ENCODE measurements around the gene UNKL. TPM values are rescaled to one million over a fixed set of nuclear protein-coding genes. Genes with fewer than 3 reads are reported as not detected.

Gene UNKL
- total and polyA plus RNA-seq, 2 of the 8 experiments (the other 6 are each of a cell fraction or from before 2014, with no cell fraction given), result 25.1 to 31.8 TPM

- no peak overlapping the region for H2BK12ac ChIP-seq (ENCODE audit: low read depth, low read length)
- no peak overlapping the region for H3K4me3 ChIP-seq (ENCODE audit: extremely low read depth in 1 of 4, insufficient read depth in 2 of 4, low read depth in 3 of 4, low read length in 4 of 4)
- no peaks in the 10 kb centered on the region for H3K4me1 ChIP-seq (replicated peaks in 1 of 4; ENCODE audit: control insufficient read depth in 3 of 4, insufficient read depth in 4 of 4, low read length in 3 of 4)
- H4K8ac ChIP-seq (ENCODE audit: extremely low read depth, insufficient read depth, low read length), result 0 out of 2 replicates have a peak overlapping the region, but pooled peaks have one; percentile 25
- no peak overlapping the region for H2AK5ac ChIP-seq (ENCODE audit: low read depth, low read length)
- H2AFZ ChIP-seq (ENCODE audit: low read length), result no peak overlapping the region
- CTCF ChIA-PET (ENCODE audit: partially characterized antibody), result interaction anchor here (1.1 to 4.0 kb wide), 3 partner anchors 14 to 40 kb away, joined by 3 to 18 read pairs (median 5); no protein-coding TSS in a partner anchor
- no peak overlapping the region for H2BK120ac ChIP-seq (replicated peaks; ENCODE audit: low read depth, low read length)
- no peak overlapping the region for H3K27ac ChIP-seq (ENCODE audit: low read depth, low read length)
- peaks cover 0 to 1% of the 10 kb centered on the region in 2 experiments for H4K20me1 ChIP-seq (replicated peaks in 1 of 2; ENCODE audit: control insufficient read depth in 1 of 2, insufficient read depth in 2 of 2, low read length in 2 of 2)
- no peak overlapping the region for H3K14ac ChIP-seq (ENCODE audit: insufficient read length)
- H3K9ac ChIP-seq (replicated peaks in 1 of 4; ENCODE audit: extremely low read depth in 1 of 4, low read depth in 3 of 4, low read length in 3 of 4), result no peak overlapping the region
- WGBS, 2 experiments (ENCODE audit: extremely low coverage in 1 of 2, insufficient coverage in 1 of 2, insufficient read length in 1 of 2, insufficient replicate concordance in 2 of 2, low coverage in 1 of 2, low lambda C conversion rate in 2 of 2, missing lambda C conversion rate in 1 of 2), result 83% methylated on average over 10 of the region's 16 CpGs; no CpG with 5 or more reads in 1 of the 2 experiments
- H3K56ac ChIP-seq (replicated peaks; ENCODE audit: insufficient read length, low read depth, low read length), result no peak overlapping the region
- no peak overlapping the region for H2BK15ac ChIP-seq (ENCODE audit: low read length)
- no peaks in the 10 kb centered on the region for H3K79me2 ChIP-seq (ENCODE audit: control insufficient read depth in 1 of 2, insufficient read depth in 2 of 2, low read length in 2 of 2)
- H3K18ac ChIP-seq (ENCODE audit: extremely low read depth, low read length), result no peak overlapping the region
- H3K36me3 ChIP-seq (ENCODE audit: control insufficient read depth in 2 of 4, insufficient read depth in 4 of 4, low read length in 3 of 4), result peaks cover 0 to 4% (median 1%) of the 10 kb centered on the region in 4 experiments; a peak in 4 of 8 replicates
- no peaks in the 10 kb centered on the region for H3K27me3 ChIP-seq (replicated peaks in 1 of 4; ENCODE audit: control insufficient read depth in 3 of 4, extremely low read depth in 1 of 4, insufficient read depth in 3 of 4, low read length in 3 of 4)
- H3K4me2 ChIP-seq (ENCODE audit: insufficient read depth in 1 of 2, low read depth in 2 of 2, low read length in 2 of 2), result no peak overlapping the region
- no peaks in the 10 kb centered on the region for H3K9me3 ChIP-seq (ENCODE audit: insufficient read depth in 2 of 2, low read depth in 1 of 2, low read length in 1 of 2)
- POLR2A ChIA-PET (ENCODE audit: partially characterized antibody), result interaction anchor here (0.7 to 2.4 kb wide), 3 partner anchors 9 to 202 kb away, joined by 4 to 7 read pairs (median 5); no protein-coding TSS in a partner anchor
- no peaks in the 10 kb centered on the region for H3K23me2 ChIP-seq (ENCODE audit: low read depth, low read length)
- H3K4ac ChIP-seq (replicated peaks; ENCODE audit: insufficient read length, low read depth, low read length), result no peak overlapping the region
- no peak overlapping the region for H2BK5ac ChIP-seq (ENCODE audit: low read depth, low read length)
- no peak overlapping the region for H2BK20ac ChIP-seq (ENCODE audit: low read length)
- no peaks in the 10 kb centered on the region for H3K79me1 ChIP-seq (ENCODE audit: low read depth, low read length)
- TF ChIP-seq JUN (IDR thresholded peaks at IDR 0.05; ENCODE audit: low read depth, low read length) (no peak), TAF1 (IDR thresholded peaks at IDR 0.05; ENCODE audit: low read depth, low read length) (no peak), TEAD4 (IDR thresholded peaks at IDR 0.05; ENCODE audit: low read depth, low read length) (no peak), SUZ12 (IDR thresholded peaks at IDR 0.05; ENCODE audit: low read length) (no peak), BRCA1 (IDR thresholded peaks at IDR 0.05; ENCODE audit: low read depth, low read length) (no peak), SRF (IDR thresholded peaks at IDR 0.05; ENCODE audit: low read depth, low read length) (no peak)
- no peak overlapping the region for H3K23ac ChIP-seq (ENCODE audit: insufficient read length)
- H4K91ac ChIP-seq (replicated peaks; ENCODE audit: insufficient read length, low read length), result no peak overlapping the region
- no peak for FAIRE-seq
- no peak overlapping the region for H4K5ac ChIP-seq (ENCODE audit: insufficient read length, low read depth, low read length)
- DNase-seq (ENCODE audit: low read depth in 1 of 2, low spot score in 2 of 2), result no peak
Measured at GRCh38 chr16:1387331-1387730, 27.2 kb downstream of the UNKL start.
